SK-N-SH (cell line): ENCODE data around the gene PTPRK.

Experiments used
- EP300 ChIP-seq, 2 experiments: IDR thresholded peaks; 2 replicates each; pipeline versions ENCODE4 v1.4.0 to v1.6.1; 2012; ENCODE audit warnings: borderline replicate concordance in 1 of 2, low read depth in 1 of 2, low read length in 1 of 2
- EZH2phosphoT487 ChIP-seq: fragments of 200-600 bp; sonication (generic); IDR thresholded peaks from 2 replicates; pipeline ENCODE4 v1.6.1; 2017; ENCODE audit warnings: low read depth, mixed run types, mild to moderate bottlenecking, antibody characterized with exemption, moderate library complexity, borderline replicate concordance
- FOXJ3 ChIP-seq: sonication (generic); formaldehyde crosslinking; IDR thresholded peaks from 2 replicates; pipeline ENCODE4 v1.5.1; 2020; ENCODE audit warnings: mild to moderate bottlenecking, missing genetic modification reagents
- GATA2 ChIP-seq: sonication (generic); formaldehyde crosslinking; IDR thresholded peaks from 2 replicates; pipeline ENCODE4 v1.5.0; 2020; ENCODE audit warnings: mild to moderate bottlenecking, missing genetic modification reagents
- MEF2A ChIP-seq: IDR thresholded peaks from 2 replicates; pipeline ENCODE4 v1.4.0; 2012; ENCODE audit warnings: low read depth, borderline replicate concordance
- POLR2AphosphoS5 ChIP-seq: IDR thresholded peaks from 2 replicates; pipeline ENCODE4 v1.6.1; 2012; ENCODE audit warnings: low read depth, low read length
- RAD21 ChIP-seq: IDR thresholded peaks from 2 replicates; pipeline ENCODE4 v1.6.1; 2012; ENCODE audit warnings: mild to moderate bottlenecking, low read length
- RCOR1 ChIP-seq: fragments of 150-350 bp; IDR thresholded peaks from 2 replicates; pipeline ENCODE4 v1.6.1; 2017; ENCODE audit warnings: antibody characterized with exemption, low read length
- YY1 ChIP-seq: IDR thresholded peaks from 2 replicates; pipeline ENCODE4 v1.4.0; 2012; ENCODE audit warnings: low read depth, mild to moderate bottlenecking
- TF ChIP-seq, protein P1 (sequence below): fragments of 200-600 bp; sonication (generic); IDR thresholded peaks from 2 replicates; pipeline ENCODE4 v1.6.1; 2017; ENCODE audit warnings: antibody characterized with exemption, mild to moderate bottlenecking, moderate library complexity
- TF ChIP-seq, protein P2 (sequence below): IDR thresholded peaks from 2 replicates; pipeline ENCODE4 v1.4.0; 2012; ENCODE audit warnings: low read depth
- TF ChIP-seq, protein P3 (sequence below): fragments of 150-350 bp; IDR thresholded peaks from 2 replicates; pipeline ENCODE4 v1.6.1; 2017; ENCODE audit warnings: antibody characterized with exemption, low read length, low read depth, borderline replicate concordance
- TF ChIP-seq, protein P4 (sequence below): IDR thresholded peaks from 2 replicates; pipeline ENCODE4 v1.6.1; 2012; ENCODE audit warnings: mild to moderate bottlenecking, low read depth, low read length, moderate library complexity

DNA sequence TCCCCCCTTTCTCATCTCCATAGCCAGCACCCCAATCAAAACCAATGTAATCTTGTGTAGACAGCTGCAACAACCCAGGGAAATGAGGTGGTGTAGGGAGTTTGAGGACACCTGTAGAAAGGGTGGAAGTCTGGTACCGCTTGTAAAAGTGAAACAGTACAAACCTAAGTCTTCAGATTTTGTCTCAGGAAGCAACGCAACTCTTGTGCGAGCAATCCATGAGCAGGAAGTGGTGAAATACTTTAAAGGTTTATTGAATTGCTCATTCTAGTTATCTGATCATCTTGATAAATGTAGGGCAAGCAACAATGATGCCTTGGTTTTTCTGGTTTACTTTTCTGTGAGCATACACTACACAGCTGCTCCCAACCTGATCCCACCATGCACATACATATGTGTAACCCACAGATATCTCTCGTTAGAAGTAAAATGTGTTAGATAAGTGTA, 548.4 kb downstream of the PTPRK start:
- TF ChIP-seq, protein P1, sequence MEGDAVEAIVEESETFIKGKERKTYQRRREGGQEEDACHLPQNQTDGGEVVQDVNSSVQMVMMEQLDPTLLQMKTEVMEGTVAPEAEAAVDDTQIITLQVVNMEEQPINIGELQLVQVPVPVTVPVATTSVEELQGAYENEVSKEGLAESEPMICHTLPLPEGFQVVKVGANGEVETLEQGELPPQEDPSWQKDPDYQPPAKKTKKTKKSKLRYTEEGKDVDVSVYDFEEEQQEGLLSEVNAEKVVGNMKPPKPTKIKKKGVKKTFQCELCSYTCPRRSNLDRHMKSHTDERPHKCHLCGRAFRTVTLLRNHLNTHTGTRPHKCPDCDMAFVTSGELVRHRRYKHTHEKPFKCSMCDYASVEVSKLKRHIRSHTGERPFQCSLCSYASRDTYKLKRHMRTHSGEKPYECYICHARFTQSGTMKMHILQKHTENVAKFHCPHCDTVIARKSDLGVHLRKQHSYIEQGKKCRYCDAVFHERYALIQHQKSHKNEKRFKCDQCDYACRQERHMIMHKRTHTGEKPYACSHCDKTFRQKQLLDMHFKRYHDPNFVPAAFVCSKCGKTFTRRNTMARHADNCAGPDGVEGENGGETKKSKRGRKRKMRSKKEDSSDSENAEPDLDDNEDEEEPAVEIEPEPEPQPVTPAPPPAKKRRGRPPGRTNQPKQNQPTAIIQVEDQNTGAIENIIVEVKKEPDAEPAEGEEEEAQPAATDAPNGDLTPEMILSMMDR: no peak
- TF ChIP-seq GATA2 (CRISPR knock-in tag): no peak
- TF ChIP-seq EZH2phosphoT487: no peak
- no peak for TF ChIP-seq RAD21
- no peak for TF ChIP-seq YY1
- peak; percentile 45; the same call in 1 of the 2 replicates for TF ChIP-seq POLR2AphosphoS5
- peak in 1 of 2 experiments; percentile 69; a peak in 2 of 4 replicates for TF ChIP-seq EP300 (IDR thresholded peaks at IDR 0.05; ENCODE audit: borderline replicate concordance in 1 of 2, low read depth in 1 of 2, low read length in 1 of 2)
- no peak for TF ChIP-seq FOXJ3 (CRISPR knock-in tag)
- TF ChIP-seq, protein P2, sequence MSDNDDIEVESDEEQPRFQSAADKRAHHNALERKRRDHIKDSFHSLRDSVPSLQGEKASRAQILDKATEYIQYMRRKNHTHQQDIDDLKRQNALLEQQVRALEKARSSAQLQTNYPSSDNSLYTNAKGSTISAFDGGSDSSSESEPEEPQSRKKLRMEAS: peak; percentile 51; the same call in 1 of the 2 replicates
- TF ChIP-seq RCOR1: no peak
- TF ChIP-seq, protein P3, sequence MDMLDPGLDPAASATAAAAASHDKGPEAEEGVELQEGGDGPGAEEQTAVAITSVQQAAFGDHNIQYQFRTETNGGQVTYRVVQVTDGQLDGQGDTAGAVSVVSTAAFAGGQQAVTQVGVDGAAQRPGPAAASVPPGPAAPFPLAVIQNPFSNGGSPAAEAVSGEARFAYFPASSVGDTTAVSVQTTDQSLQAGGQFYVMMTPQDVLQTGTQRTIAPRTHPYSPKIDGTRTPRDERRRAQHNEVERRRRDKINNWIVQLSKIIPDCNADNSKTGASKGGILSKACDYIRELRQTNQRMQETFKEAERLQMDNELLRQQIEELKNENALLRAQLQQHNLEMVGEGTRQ: no peak
- no peak for TF ChIP-seq MEF2A
- TF ChIP-seq, protein P4, sequence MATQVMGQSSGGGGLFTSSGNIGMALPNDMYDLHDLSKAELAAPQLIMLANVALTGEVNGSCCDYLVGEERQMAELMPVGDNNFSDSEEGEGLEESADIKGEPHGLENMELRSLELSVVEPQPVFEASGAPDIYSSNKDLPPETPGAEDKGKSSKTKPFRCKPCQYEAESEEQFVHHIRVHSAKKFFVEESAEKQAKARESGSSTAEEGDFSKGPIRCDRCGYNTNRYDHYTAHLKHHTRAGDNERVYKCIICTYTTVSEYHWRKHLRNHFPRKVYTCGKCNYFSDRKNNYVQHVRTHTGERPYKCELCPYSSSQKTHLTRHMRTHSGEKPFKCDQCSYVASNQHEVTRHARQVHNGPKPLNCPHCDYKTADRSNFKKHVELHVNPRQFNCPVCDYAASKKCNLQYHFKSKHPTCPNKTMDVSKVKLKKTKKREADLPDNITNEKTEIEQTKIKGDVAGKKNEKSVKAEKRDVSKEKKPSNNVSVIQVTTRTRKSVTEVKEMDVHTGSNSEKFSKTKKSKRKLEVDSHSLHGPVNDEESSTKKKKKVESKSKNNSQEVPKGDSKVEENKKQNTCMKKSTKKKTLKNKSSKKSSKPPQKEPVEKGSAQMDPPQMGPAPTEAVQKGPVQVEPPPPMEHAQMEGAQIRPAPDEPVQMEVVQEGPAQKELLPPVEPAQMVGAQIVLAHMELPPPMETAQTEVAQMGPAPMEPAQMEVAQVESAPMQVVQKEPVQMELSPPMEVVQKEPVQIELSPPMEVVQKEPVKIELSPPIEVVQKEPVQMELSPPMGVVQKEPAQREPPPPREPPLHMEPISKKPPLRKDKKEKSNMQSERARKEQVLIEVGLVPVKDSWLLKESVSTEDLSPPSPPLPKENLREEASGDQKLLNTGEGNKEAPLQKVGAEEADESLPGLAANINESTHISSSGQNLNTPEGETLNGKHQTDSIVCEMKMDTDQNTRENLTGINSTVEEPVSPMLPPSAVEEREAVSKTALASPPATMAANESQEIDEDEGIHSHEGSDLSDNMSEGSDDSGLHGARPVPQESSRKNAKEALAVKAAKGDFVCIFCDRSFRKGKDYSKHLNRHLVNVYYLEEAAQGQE: no peak
